Muscle of leg (tissue), 11 donors: ENCODE results near the gene PPA1. TPM values are rescaled to one million over a fixed set of nuclear protein-coding genes. Genes with fewer than 3 reads are reported as not detected.
"Not testable (repeated sequence)": the region's sequence is repeated elsewhere in the genome, so short reads cannot be mapped to it uniquely, and the experiment has no call there.

Experiments used
- DNase-seq: peaks from one replicate; pipeline ENCODE4 v3.0.0; 2013
- H3K27ac ChIP-seq: one replicate; pipeline ENCODE4 v1.5.1; 2013; ENCODE audit warnings: mild to moderate bottlenecking, low read length, control low read depth
- H3K27me3 ChIP-seq: one replicate; pipeline ENCODE4 v1.6.1; 2013; ENCODE audit warnings: low read length; ENCODE audit not compliant: control insufficient read depth, insufficient read depth
- H3K36me3 ChIP-seq: one replicate; pipeline ENCODE4 v1.6.1; 2013; ENCODE audit warnings: low read length; ENCODE audit not compliant: control insufficient read depth, insufficient read depth
- H3K4me1 ChIP-seq: one replicate; pipeline ENCODE4 v1.6.1; 2013; ENCODE audit warnings: low read length; ENCODE audit not compliant: control insufficient read depth, insufficient read depth
- H3K4me3 ChIP-seq: one replicate; pipeline ENCODE4 v1.5.1; 2013; ENCODE audit warnings: low read length, control low read depth
- H3K9me3 ChIP-seq: replicated peaks from 2 replicates; pipeline ENCODE4 v1.6.1; 2013; ENCODE audit warnings: low read depth, low read length; ENCODE audit not compliant: control insufficient read depth
- WGBS: methylation state at CpG from one replicate; pipeline ENCODE4 v1.1.5; 2013; ENCODE audit warnings: missing lambda C conversion rate; ENCODE audit not compliant: insufficient coverage; 5-methylcytosine and 5-hydroxymethylcytosine counted together
- polyA plus RNA-seq, 8 donors: library from polyadenylated mRNA; unstranded; fragments of 120-200 nt; gene quantifications; one replicate each; pipeline versions ENCODE4 v1.2.1 to v1.2.3, GENCODE V29; 2013; ENCODE audit warnings: inconsistent platforms in 1 of 8, low replicate concordance in 1 of 8; ENCODE audit not compliant: insufficient read length in 8 of 8, insufficient read depth in 1 of 8
- total RNA-seq: library from RNA; stranded (reverse); fragments of 120-200 nt; gene quantifications from one replicate; pipeline ENCODE4 v1.2.4, GENCODE V29; 2013

The PPA1 gene
- total and polyA plus RNA-seq, 9 donors: 70.6 to 99.5 (median 76.1) TPM

DNA sequence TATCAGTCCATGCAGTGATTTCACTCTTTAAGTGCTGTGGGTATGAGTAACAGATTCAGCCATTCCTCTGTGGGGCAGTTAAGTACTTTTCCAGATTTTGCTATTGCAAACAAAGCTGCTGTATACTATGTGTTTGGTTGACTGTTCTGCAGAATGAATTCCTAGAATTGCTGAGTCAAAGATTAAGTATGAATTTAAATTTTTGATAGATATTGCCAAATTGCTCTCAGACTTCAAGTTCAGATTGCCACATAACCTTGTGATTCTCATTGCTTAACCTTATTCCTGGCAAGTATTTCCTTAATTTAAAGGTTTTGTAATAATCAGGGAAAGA is 41.3 kb downstream of the PPA1 start:
- no peaks in the 10 kb centered on the region for H3K36me3 ChIP-seq
- no peak overlapping the region for H3K4me3 ChIP-seq
- DNase-seq: peak; percentile 85
- H3K27me3 ChIP-seq: no peaks in the 10 kb centered on the region
- H3K9me3 ChIP-seq: no peaks in the 10 kb centered on the region
- H3K27ac ChIP-seq: peak overlapping the region; percentile 78
- peaks cover 20% of the 10 kb centered on the region for H3K4me1 ChIP-seq

DNA sequence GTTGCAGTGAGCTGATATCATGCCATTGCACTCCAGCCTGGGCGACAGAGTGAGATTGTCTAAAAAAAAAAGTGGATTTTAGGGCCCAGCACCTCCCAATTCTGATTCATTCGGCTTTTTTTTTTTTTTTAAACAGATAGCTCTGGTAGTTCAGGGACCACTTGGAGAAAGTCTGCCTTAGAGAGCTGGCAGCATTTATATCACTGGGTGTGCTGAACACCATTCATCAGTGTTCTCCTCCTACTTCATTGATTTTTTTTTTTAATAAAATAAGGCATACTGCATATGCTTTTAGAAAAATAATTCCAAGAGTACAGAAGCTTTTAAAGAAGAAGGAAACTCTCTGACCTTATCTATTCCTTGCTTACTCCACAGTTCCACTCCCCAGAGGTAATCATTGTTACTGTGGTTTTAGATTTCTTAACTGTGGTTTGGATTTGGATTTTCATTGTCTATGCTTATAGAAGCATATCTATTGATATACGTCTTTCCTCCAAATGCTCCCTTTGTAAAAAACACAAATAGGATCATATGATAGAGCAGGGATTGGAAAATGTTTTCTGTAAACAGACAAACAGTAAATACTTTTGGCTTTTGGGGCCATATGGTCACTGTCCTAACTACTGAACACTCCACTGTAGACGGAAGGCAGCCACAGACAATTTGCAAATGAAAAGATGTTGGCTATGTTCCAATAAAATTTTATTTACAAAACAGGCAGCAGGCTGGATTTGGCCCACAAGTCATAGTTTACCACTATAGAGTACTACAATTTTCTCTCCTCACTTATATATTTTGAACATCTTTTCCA is 41.9 kb downstream of the PPA1 start:
- H3K27me3 ChIP-seq: no peaks in the 10 kb centered on the region
- H3K36me3 ChIP-seq: no peaks in the 10 kb centered on the region
- no CpG with 5 or more reads among the region's 4 CpGs for WGBS
- no peak for DNase-seq
- H3K27ac ChIP-seq: no peak overlapping the region
- H3K9me3 ChIP-seq: no peaks in the 10 kb centered on the region
- no peak overlapping the region for H3K4me3 ChIP-seq
- peaks cover 20% of the 10 kb centered on the region for H3K4me1 ChIP-seq

DNA sequence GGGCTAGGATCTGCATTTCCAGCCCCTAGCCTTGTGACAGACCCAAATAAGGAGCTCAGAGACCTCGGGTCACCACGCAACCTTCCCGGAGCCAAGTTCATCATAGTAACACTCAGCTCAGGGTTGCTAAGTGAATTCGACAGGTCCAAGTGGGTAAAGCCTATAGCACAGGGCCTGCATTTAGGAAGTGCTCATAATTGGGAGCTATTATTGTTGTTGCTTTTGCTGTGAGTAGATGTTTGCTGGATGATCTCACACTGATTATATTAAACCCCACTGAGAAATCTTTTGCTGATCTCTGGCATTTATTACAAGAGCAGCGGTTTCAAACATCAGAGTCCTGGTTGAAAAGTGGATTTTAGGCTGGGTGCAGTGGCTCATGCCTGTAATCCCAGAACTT is 42.6 kb downstream of the PPA1 start:
- no peak overlapping the region for H3K4me3 ChIP-seq
- DNase-seq: peak; percentile 21
- H3K4me1 ChIP-seq: peaks cover 20% of the 10 kb centered on the region
- H3K27ac ChIP-seq: no peak overlapping the region
- H3K9me3 ChIP-seq: no peaks in the 10 kb centered on the region
- H3K36me3 ChIP-seq: no peaks in the 10 kb centered on the region
- peaks cover 3% of the 10 kb centered on the region for H3K27me3 ChIP-seq
- 53% methylated on average over 2 of the region's 5 CpGs for WGBS

DNA sequence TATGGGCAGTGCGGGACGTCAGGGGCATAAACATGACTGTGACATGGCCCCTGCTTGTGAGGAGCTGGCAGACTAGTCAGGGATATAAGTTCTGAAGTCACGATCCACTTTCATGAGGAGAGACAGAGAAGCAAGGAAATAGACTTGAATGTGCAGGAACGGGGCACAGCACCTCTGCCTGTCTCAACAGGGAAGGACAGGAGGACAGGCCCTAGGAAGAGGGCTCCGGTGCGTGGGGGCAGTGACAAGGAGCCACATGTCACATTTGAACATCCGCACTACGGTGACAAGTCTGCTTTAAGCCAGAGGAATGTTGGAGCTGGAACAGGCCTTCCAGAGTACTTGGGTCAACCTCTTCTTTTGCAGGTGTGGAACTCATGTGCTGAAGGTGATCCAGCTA is 43.1 kb downstream of the PPA1 start:
- no peak overlapping the region for H3K27ac ChIP-seq
- no peaks in the 10 kb centered on the region for H3K9me3 ChIP-seq
- no peak overlapping the region for H3K4me3 ChIP-seq
- peaks cover 20% of the 10 kb centered on the region for H3K4me1 ChIP-seq
- WGBS: 75% methylated on average over 8 of the region's 8 CpGs
- H3K36me3 ChIP-seq: no peaks in the 10 kb centered on the region
- peaks cover 3% of the 10 kb centered on the region for H3K27me3 ChIP-seq
- DNase-seq: no peak

DNA sequence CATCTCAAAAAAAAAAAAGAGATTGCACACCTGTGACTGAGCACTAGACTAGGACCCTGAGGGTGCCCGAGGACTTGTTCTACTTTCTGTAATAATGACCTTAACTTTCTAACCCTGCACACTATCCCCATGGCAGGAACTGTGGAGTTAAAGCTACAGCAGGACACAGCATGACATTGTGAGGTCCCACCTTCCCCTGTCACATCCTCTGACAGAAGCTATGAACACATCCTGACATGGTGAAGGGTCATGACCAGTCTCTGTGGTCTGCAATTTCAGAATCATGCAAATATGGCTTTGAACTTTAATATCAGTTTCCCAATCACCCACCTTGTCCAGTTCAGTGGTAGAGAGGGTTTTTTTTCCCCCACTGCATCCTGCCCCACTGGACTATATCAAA is 44.5 kb downstream of the PPA1 start:
- Histone ChIP-seq H3K27me3 (peaks cover 3% of the 10 kb centered on the region), H3K9me3 (no peaks in the 10 kb centered on the region), H3K4me1 (peaks cover 20% of the 10 kb centered on the region), H3K36me3 (no peaks in the 10 kb centered on the region), H3K4me3 (no peak overlapping the region), H3K27ac (no peak overlapping the region)
- no peak for DNase-seq
- no CpG with 5 or more reads among the region's 1 CpG for WGBS

DNA sequence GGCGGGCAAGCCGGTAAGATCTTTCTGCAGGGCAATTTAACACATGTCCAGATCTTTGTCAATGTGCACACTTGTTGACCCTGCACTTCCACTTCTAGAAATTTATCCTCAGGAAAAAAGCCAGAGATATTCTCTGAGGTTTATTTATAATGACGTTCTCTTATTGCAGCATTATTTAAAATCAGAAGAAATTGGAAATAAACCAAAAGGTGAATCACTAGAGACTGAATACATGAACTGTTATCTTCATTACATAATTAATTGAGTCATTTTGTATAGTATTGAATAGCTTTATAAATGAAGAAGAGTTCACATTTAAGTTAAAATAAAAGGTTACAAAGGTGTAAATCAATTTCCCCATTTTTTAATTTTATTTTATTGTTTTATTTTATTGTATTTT is 46.7 kb downstream of the PPA1 start:
- Histone ChIP-seq H3K4me3 (no peak overlapping the region), H3K9me3 (no peaks in the 10 kb centered on the region), H3K36me3 (no peaks in the 10 kb centered on the region), H3K4me1 (peaks cover 8% of the 10 kb centered on the region), H3K27ac (no peak overlapping the region), H3K27me3 (peaks cover 3% of the 10 kb centered on the region)
- WGBS: no CpG with 5 or more reads among the region's 3 CpGs
- DNase-seq: no peak

DNA sequence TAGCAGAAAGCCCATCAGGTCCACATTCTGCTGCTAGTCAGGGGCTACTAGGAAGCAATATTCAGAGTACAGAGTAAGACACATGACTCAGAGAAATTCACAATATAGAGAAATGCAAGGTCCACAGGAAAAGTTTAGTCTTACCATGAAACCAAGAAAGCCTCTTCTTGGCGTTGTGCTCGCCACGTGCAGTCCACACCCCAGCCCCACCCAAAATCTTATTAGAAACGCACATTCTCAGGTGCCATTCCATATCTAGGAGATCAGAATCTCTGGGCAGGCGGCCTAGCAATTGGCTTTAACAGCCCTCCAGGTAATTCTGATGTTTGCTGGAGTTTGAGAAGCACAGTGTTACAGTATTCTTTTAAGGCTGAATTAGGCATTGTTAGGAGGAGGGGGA is 47.1 kb downstream of the PPA1 start:
- DNase-seq: no peak
- Histone ChIP-seq H3K4me1 (peaks cover 8% of the 10 kb centered on the region), H3K27ac (no peak overlapping the region), H3K36me3 (no peaks in the 10 kb centered on the region), H3K9me3 (no peaks in the 10 kb centered on the region), H3K27me3 (peaks cover 3% of the 10 kb centered on the region), H3K4me3 (no peak overlapping the region)
- 60% methylated on average over 1 of the region's 5 CpGs for WGBS

DNA sequence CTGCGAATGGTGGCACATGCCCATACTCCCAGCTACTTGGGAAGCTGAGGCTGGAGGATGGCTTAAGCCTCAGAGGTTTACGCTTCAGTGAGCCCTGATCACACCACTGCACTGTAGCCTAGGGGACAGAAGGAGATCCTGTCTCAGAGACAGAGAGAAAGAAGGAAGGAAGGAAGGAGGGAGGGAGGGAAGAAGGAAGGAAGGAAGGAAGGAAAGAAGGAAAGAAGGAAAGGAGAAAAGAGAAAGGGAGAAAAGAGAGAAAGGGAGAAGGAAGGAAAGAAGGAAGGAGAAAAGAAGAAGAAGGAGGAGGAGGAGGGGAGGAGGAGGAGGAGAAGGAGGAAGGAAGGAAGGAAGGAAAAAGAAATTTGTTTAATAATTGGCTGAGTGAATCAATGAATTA is 49.9 kb downstream of the PPA1 start:
- Histone ChIP-seq H3K27me3 (peaks cover 6% of the 10 kb centered on the region), H3K9me3 (peaks cover 5% of the 10 kb centered on the region), H3K27ac (no peak overlapping the region), H3K4me3 (no peak overlapping the region), H3K4me1 (no peaks in the 10 kb centered on the region), H3K36me3 (no peaks in the 10 kb centered on the region)
- no CpG with 5 or more reads among the region's 2 CpGs for WGBS
- no peak for DNase-seq

DNA sequence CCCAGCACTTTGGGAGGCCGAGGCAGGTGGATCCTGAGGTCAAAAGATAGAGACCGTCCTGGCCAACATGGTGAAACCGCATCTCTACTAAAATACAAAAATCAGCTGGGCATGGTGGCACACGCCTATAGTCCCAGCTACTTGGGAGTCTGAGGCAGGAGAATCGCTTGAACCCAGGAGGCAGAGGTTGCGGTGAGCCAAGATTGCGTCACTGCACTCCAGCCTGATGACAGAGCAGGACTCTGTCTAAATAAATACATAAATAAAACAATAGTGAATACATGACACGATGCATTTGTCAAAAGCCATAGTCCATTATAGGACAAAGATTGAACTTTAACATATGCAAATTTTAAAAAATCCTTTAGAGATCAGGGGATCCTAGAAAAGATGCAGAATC is 54.0 kb downstream of the PPA1 start:
- not testable (repeated sequence) for DNase-seq, H3K4me1 ChIP-seq, H3K27me3 ChIP-seq, H3K36me3 ChIP-seq, H3K9me3 ChIP-seq, H3K27ac ChIP-seq, H3K4me3 ChIP-seq
- no CpG with 5 or more reads among the region's 8 CpGs for WGBS

DNA sequence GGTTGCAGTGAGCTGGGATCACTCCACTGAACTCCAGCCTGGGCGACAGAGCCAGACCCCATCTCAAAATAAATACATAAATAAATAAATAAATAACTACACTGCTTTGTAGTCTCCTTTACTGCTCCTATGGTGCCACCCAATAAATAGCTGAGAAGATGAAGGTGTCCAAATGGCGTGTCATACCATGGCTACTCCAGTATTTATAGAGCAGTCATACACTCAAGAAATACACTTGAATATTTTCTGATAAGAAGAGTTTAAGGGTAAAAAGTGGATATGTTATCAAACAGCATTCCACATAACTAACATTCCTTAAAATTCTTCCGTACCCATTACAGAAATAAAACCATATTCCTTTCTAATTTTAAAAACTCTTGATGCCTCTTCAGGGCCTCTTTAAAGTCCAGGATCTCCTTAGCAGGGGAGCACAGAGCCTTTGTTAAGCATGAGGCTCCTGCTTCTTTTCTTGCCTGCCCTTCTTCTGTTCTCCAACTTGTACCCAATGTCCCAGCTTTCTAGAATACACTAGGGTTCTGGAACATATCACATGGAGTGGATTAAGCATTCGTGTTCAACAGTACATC is 55.0 kb downstream of the PPA1 start:
- 100% methylated on average over 1 of the region's 4 CpGs for WGBS

More for the DNA sequence above, 55.0 kb downstream of the PPA1 start:
- Histone ChIP-seq H3K4me1 (no peaks in the 10 kb centered on the region), H3K4me3 (no peak overlapping the region), H3K36me3 (no peaks in the 10 kb centered on the region), H3K27me3 (peaks cover 5% of the 10 kb centered on the region), H3K27ac (no peak overlapping the region), H3K9me3 (peaks cover 5% of the 10 kb centered on the region)
- no peak for DNase-seq
